ENCODE results near the gene FAM193A.
"Not testable (repeated sequence)": the region's sequence is repeated elsewhere in the genome, so short reads cannot be mapped to it uniquely, and the experiment has no call there.

Gene FAM193A

DNA sequence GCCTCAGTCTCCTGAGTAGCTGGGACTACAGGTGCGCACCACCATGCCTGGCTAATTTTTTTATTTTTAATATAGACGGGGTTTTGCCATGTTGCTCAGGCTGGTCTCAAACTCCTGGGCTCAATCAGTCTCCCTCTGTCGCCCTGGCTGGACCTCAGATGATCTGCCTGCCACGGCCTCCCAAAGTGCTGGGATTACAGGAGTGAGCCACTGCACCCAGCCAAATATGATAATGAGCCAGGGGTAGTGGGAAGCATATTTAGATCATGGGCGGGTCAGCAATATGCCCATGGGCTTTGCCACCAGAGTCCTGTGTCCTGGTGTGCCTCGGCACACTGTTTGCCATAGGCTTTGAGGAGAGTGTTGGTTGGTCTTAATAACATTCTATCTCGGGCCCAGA, 71.8 kb downstream of the FAM193A start:
- H3K27ac ChIP-seq (replicated peaks): no peak overlapping the region
- TF ChIP-seq, protein P1, sequence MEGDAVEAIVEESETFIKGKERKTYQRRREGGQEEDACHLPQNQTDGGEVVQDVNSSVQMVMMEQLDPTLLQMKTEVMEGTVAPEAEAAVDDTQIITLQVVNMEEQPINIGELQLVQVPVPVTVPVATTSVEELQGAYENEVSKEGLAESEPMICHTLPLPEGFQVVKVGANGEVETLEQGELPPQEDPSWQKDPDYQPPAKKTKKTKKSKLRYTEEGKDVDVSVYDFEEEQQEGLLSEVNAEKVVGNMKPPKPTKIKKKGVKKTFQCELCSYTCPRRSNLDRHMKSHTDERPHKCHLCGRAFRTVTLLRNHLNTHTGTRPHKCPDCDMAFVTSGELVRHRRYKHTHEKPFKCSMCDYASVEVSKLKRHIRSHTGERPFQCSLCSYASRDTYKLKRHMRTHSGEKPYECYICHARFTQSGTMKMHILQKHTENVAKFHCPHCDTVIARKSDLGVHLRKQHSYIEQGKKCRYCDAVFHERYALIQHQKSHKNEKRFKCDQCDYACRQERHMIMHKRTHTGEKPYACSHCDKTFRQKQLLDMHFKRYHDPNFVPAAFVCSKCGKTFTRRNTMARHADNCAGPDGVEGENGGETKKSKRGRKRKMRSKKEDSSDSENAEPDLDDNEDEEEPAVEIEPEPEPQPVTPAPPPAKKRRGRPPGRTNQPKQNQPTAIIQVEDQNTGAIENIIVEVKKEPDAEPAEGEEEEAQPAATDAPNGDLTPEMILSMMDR (IDR thresholded peaks at IDR 0.05; ENCODE audit: insufficient read depth, low read length): no peak
- TF ChIP-seq REST (IDR thresholded peaks at IDR 0.05; ENCODE audit: insufficient replicate concordance, low read depth) (no peak), SPI1 (IDR thresholded peaks at IDR 0.05; ENCODE audit: borderline replicate concordance, low read depth) (no peak), GABPA (IDR thresholded peaks at IDR 0.05; ENCODE audit: low read depth) (no peak), POLR2AphosphoS5 (IDR thresholded peaks at IDR 0.05; ENCODE audit: low read depth) (no peak)
- no peak for DNase-seq (ENCODE audit: low read depth in 1 of 2, low spot score in 1 of 2)
- H3K27me3 ChIP-seq (ENCODE audit: insufficient read depth, poor library complexity, severe bottlenecking): no peaks in the 10 kb centered on the region
- H3K4me3 ChIP-seq (replicated peaks; ENCODE audit: insufficient read depth, low read length): no peak overlapping the region

- TF ChIP-seq SPI1 (IDR thresholded peaks at IDR 0.05; ENCODE audit: borderline replicate concordance, low read depth) (no peak), GABPA (IDR thresholded peaks at IDR 0.05; ENCODE audit: low read depth) (no peak), POLR2AphosphoS5 (IDR thresholded peaks at IDR 0.05; ENCODE audit: low read depth) (no peak), REST (IDR thresholded peaks at IDR 0.05; ENCODE audit: insufficient replicate concordance, low read depth) (no peak)
- TF ChIP-seq, protein P1 (IDR thresholded peaks at IDR 0.05; ENCODE audit: insufficient read depth, low read length): no peak
- no peak overlapping the region for H3K27ac ChIP-seq (replicated peaks)
- H3K27me3 ChIP-seq (ENCODE audit: insufficient read depth, poor library complexity, severe bottlenecking): no peaks in the 10 kb centered on the region
- no peak overlapping the region for H3K4me3 ChIP-seq (replicated peaks; ENCODE audit: insufficient read depth, low read length)
- no peak for DNase-seq (ENCODE audit: low read depth in 1 of 2, low spot score in 1 of 2)
Observed at GRCh38 chr4:2615821-2616220, 79.4 kb downstream of the FAM193A start.

DNA sequence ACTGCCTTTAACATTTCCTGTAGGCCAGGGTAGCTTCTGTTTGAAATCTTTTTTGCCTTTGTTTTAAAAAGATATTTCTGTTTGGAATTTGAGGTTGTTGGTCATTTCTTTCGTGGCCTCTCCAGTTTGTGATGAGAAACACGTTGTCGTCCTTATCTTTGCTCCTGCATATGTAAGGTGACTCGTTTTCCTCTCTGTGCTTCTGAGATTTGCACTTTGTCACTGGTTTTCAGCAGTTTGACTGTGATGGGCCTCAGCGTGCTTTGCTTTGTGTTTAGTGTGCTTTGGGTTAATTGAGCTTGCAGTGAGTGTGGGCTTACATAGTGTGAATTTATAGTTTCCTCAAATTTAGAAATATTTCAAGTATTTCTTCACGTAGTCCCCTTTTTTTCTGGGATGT, 81.5 kb downstream of the FAM193A start:
- TF ChIP-seq SPI1 (IDR thresholded peaks at IDR 0.05; ENCODE audit: borderline replicate concordance, low read depth) (no peak), GABPA (IDR thresholded peaks at IDR 0.05; ENCODE audit: low read depth) (no peak), REST (IDR thresholded peaks at IDR 0.05; ENCODE audit: insufficient replicate concordance, low read depth) (no peak), POLR2AphosphoS5 (IDR thresholded peaks at IDR 0.05; ENCODE audit: low read depth) (no peak)
- TF ChIP-seq, protein P1 (IDR thresholded peaks at IDR 0.05; ENCODE audit: insufficient read depth, low read length): no peak
- Histone ChIP-seq H3K4me3 (replicated peaks; ENCODE audit: insufficient read depth, low read length) (no peak overlapping the region), H3K27me3 (ENCODE audit: insufficient read depth, poor library complexity, severe bottlenecking) (no peaks in the 10 kb centered on the region), H3K27ac (replicated peaks) (no peak overlapping the region)
- no peak for DNase-seq (ENCODE audit: low read depth in 1 of 2, low spot score in 1 of 2)

DNA sequence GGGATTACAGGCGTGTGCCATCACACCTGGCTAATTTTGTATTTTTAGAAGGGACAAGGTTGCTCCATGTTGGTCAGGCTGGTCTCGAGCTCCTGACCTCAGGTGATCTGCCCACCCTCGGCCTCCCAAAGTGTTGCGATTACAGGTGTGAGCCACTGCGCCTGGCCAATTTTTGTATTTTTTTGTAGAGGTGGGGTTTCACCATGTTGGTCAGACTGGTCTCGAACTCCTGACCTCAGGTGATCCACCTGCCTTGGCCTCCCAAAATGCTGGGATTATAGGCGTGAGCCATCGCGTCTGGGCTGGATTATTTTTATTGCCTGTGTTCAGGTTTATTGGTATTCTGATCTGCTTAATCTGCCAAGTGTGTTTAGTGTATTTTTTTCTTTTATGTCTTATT, 82.3 kb downstream of the FAM193A start:
- not testable (repeated sequence) for H3K27me3 ChIP-seq (ENCODE audit: insufficient read depth, poor library complexity, severe bottlenecking); DNase-seq (ENCODE audit: low read depth in 1 of 2, low spot score in 1 of 2); H3K27ac ChIP-seq (replicated peaks); H3K4me3 ChIP-seq (replicated peaks; ENCODE audit: insufficient read depth, low read length)
